HL-60 (cell line): ENCODE measurements around the gene NRF1.

Experiments used
- DNase-seq, 2 experiments: peaks; one replicate each; pipeline ENCODE4 v3.0.0-alpha.2; 2010 to 2020; ENCODE audit warnings: low read depth in 1 of 2, low spot score in 1 of 2
- H3K27ac ChIP-seq: fragments of 250-450 bp; sonication (Bioruptor Pico); replicated peaks from 2 replicates; pipeline ENCODE4 v1.5.1; 2020; ENCODE audit warnings: mild to moderate bottlenecking, moderate library complexity
- H3K27me3 ChIP-seq: fragments of 250-450 bp; sonication (Bioruptor Pico); 2 replicates; pipeline ENCODE4 v1.5.1; 2021; ENCODE audit warnings: mild to moderate bottlenecking, moderate library complexity; ENCODE audit not compliant: insufficient read depth, poor library complexity, severe bottlenecking
- H3K4me3 ChIP-seq: replicated peaks from 2 replicates; pipeline ENCODE4 v1.5.1; 2011; ENCODE audit warnings: mild to moderate bottlenecking, control low read depth, low read length; ENCODE audit not compliant: insufficient read depth
- CTCF ChIP-seq: IDR thresholded peaks from one replicate; pipeline ENCODE4 v1.5.1; 2011; ENCODE audit warnings: low read length, control low read depth, inconsistent platforms; ENCODE audit not compliant: insufficient read depth
- GABPA ChIP-seq: IDR thresholded peaks from 2 replicates; pipeline ENCODE4 v1.6.1; 2012; ENCODE audit warnings: low read depth
- POLR2AphosphoS5 ChIP-seq: IDR thresholded peaks from 2 replicates; pipeline ENCODE4 v1.6.1; 2012; ENCODE audit warnings: low read depth
- REST ChIP-seq: IDR thresholded peaks from 2 replicates; pipeline ENCODE4 v1.6.1; 2012; ENCODE audit warnings: low read depth; ENCODE audit not compliant: insufficient replicate concordance
- SPI1 ChIP-seq: IDR thresholded peaks from 2 replicates; pipeline ENCODE4 v1.6.1; 2012; ENCODE audit warnings: low read depth, mild to moderate bottlenecking, borderline replicate concordance

The NRF1 gene

GRCh38 chr7:129742256-129742655, 130.7 kb downstream of the NRF1 start:
- Histone ChIP-seq H3K4me3 (no peak overlapping the region), H3K27ac (no peak overlapping the region)

GRCh38 chr7:129746857-129747529, 135.5 kb downstream of the NRF1 start:
- DNase-seq: no peak
- H3K27ac ChIP-seq: no peak overlapping the region
- H3K27me3 ChIP-seq: no peaks in the 10 kb centered on the region
- H3K4me3 ChIP-seq: no peak overlapping the region
- TF ChIP-seq REST: no peak
- TF ChIP-seq SPI1: no peak
- TF ChIP-seq GABPA: no peak
- TF ChIP-seq CTCF: no peak
- no peak for TF ChIP-seq POLR2AphosphoS5

More at GRCh38 chr7:129742256-129742655, 130.7 kb downstream of the NRF1 start:
- no peak for DNase-seq
- TF ChIP-seq REST: no peak
- TF ChIP-seq POLR2AphosphoS5: no peak
- no peak for TF ChIP-seq CTCF
- no peak for TF ChIP-seq SPI1
- TF ChIP-seq GABPA: no peak
- H3K27me3 ChIP-seq: no peaks in the 10 kb centered on the region

- no peak overlapping the region for H3K4me3 ChIP-seq
- H3K27me3 ChIP-seq: no peaks in the 10 kb centered on the region
- TF ChIP-seq REST (no peak), SPI1 (no peak), CTCF (no peak), POLR2AphosphoS5 (no peak), GABPA (no peak)
- H3K27ac ChIP-seq: no peak overlapping the region
- no peak for DNase-seq
Measured at GRCh38 chr7:129748356-129749109, 137.0 kb downstream of the NRF1 start.
